Measurements from ENCODE around the gene GNA15.

DNA sequence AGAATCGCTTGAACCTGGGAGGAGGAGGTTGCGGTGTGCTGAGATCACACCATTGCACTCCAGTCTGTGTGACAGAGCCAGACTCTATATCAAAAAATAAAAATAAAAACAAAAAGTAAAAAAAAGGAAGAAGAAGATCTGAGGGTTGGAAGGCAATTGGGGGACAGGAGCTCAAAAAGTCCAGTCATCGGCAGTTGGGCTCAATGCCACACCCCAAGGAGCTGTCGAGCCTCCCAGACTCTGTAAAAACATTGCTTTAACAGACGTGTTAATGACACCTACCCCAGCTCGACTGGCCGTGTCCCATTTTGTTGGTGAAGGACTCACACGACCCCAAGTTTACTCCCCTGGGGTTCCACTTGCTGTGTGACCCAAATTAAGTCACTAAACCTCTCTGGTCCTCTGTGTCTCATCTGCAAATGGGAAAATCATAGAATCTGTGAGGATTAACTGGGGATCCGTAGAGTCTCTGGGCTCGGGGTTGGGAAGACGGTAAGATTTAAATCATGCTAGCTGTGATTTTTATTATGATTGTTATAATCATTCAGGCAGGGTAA lies 7.0 kb downstream of the GNA15 start:
- TF ChIP-seq CTCF (IDR thresholded peaks at IDR 0.05) (no peak), POLR2A (IDR thresholded peaks at IDR 0.05) (no peak)

Measured in sigmoid colon (tissue), 3 donors.